Fibroblast of the aortic adventitia (primary cell): ENCODE data around the gene SYS1. TPM values are rescaled to one million over a fixed set of nuclear protein-coding genes. Genes with fewer than 3 reads are reported as not detected.
A peak's percentile ranks its signal among the peaks of the same experiment; 100 is the strongest.

Experiments used
- DNase-seq: peaks from one replicate; pipeline ENCODE4 v3.0.0-alpha.2; 2010; ENCODE audit warnings: low read depth
- H3K4me3 ChIP-seq: 2 replicates; pipeline ENCODE4 v1.5.1; 2011; ENCODE audit warnings: low read depth, mild to moderate bottlenecking, control low read depth, low read length, moderate library complexity
- total RNA-seq: library from RNA; depleted of rRNA; stranded (reverse); fragments of >200 nt; gene quantifications from 2 replicates; pipeline ENCODE4 v1.2.3, GENCODE V29; 2012; ENCODE audit warnings: low replicate concordance
- TF ChIP-seq, protein P1 (sequence below): IDR thresholded peaks from 2 replicates; pipeline ENCODE4 v1.5.1; 2011; ENCODE audit warnings: mild to moderate bottlenecking, low read length, control low read depth, inconsistent platforms; ENCODE audit not compliant: insufficient read depth

Gene SYS1
- total RNA-seq, 1 donor, result 27.9 TPM

- TF ChIP-seq, protein P1, sequence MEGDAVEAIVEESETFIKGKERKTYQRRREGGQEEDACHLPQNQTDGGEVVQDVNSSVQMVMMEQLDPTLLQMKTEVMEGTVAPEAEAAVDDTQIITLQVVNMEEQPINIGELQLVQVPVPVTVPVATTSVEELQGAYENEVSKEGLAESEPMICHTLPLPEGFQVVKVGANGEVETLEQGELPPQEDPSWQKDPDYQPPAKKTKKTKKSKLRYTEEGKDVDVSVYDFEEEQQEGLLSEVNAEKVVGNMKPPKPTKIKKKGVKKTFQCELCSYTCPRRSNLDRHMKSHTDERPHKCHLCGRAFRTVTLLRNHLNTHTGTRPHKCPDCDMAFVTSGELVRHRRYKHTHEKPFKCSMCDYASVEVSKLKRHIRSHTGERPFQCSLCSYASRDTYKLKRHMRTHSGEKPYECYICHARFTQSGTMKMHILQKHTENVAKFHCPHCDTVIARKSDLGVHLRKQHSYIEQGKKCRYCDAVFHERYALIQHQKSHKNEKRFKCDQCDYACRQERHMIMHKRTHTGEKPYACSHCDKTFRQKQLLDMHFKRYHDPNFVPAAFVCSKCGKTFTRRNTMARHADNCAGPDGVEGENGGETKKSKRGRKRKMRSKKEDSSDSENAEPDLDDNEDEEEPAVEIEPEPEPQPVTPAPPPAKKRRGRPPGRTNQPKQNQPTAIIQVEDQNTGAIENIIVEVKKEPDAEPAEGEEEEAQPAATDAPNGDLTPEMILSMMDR, result no peak
Observed at GRCh38 chr20:45339799-45340198, 23.2 kb upstream of the SYS1 start.

DNA sequence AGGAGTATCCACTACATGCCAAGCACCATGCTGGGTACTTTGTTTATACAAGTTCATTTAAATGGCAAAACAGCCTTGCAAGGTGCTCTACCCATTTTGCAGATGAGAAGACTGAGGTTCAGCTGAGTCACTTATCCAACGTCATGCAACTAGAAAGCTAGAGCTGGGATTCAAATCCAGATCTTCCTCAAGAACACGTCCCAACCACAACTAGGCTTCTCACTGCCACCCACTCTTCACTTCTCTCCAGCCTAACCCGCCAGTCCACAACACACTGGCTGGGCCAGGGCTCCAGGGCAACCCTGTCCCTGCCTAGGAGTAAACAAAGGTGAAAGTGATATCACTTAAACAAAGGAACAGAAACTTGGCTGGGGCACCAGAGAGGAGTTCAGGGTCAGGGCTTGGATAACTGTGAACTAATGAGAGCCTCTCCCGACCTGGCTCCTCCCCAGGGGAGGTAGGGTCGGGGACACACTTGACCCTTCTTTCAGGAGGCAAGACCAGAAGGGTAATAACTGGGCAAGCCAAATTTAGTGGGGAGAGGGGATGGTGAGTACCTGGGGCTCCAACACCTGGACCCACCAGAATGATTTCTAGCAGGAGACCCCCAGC is 22.6 kb upstream of the SYS1 start:
- DNase-seq, result no peak
- TF ChIP-seq, protein P1, result no peak
- H3K4me3 ChIP-seq, result no peak overlapping the region

More at GRCh38 chr20:45339799-45340198, 23.2 kb upstream of the SYS1 start:
- no peak overlapping the region for H3K4me3 ChIP-seq
- no peak for DNase-seq

DNA sequence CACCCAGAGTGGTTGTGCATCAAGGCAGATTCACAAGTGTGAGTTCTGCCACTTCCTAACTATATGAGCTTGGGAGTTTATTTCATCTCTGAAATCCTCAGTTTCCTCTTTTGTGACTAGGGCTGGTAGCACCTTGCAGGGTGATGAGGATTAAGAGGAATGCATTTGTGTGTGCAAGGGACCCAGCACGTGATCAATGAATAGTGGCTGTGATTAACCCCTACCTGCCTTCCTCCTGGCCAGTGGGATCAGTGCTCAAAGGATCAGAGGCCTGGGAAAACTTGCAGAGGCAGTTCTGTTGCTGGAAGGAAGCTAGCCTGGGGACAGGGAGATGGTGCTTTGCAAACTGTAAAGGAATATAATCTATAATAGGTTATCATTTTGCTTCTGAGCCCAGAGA is 22.0 kb upstream of the SYS1 start:
- no peak for DNase-seq
- TF ChIP-seq, protein P1, result no peak
- H3K4me3 ChIP-seq, result no peak overlapping the region

- TF ChIP-seq, protein P1, result no peak
- peak overlapping the region; percentile 43 for H3K4me3 ChIP-seq
Observed at GRCh38 chr20:45341579-45341938, 21.4 kb upstream of the SYS1 start.

DNA sequence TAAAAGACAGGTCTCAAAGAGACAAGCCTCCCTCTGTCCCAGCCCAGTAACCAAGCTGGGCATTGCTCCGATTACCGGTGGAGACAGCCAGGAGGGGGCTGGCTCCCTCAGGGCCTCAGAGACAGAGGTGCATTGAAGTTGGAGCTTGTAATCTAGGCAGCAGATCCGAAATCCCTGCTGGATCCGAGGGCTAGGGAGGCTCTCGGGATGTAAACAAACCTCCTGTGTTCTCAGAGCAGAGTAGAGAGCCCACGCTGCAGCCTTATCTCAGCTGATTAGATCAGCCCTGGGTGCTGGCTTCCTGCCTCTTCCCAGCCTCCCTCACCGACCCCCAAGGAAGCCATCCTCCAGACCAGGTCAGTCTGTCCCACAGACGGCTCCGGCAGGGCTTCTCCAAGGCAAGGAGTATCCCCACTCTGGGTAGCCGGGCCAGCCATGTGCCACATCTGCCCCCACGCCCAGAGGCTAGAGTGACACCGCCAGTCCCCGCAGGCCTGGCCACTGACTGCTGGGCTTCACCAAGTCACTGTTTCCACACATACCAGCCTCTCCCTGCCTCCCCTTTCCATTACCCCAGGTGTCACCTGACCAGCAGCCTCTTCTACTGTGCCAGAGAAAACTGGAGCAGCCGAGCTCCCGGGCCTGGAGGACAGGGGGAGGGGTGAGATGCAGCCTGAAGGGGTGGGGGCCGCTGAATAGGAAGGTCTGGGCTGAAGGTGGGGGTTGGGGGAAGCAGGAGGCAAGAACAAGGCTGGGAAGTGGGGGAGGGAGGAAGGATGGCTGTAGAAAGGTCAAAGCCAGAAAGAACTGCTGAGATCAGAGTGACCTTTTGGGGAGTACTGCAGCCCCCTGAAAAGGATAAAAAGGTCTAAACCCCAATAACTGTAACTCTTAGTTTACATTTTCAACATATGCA is 20.8 kb upstream of the SYS1 start:
- peak; percentile 67 for DNase-seq
- peak overlapping the region; percentile 43 for H3K4me3 ChIP-seq
- TF ChIP-seq, protein P1, result no peak

More at GRCh38 chr20:45341579-45341938, 21.4 kb upstream of the SYS1 start:
- no peak for DNase-seq

DNA sequence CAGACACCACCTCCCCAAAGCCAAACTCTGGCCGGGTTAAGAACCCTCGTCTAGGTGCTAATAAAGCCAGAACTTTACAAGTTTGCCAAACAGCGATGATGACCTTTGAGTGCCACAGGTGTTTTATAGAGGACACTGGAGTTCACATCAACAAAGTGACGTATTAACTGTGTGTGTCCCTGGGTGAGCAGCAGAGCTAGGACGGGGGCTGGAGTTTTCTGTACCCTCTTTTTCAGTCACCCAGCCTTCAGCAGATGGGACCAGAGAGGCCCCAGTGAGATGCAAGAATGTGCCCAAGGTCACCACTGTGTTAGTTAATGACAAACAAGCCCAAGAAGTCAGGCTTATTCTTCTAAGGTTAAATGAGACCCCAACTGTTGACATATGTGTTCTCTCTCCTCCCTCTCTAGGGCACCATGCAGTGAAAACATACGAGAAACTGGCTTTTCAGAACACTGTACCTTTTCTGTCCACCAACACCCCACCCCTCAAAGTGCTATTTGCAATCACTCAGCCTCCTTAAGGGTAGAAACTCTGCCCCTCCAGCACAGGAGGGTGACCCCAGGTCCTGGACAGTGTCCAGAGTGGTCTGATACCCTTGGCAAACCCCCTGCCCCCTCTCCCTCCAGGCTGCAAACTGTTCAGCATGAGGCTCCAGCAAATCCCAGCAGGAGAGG is 20.0 kb upstream of the SYS1 start:
- H3K4me3 ChIP-seq, result no peak overlapping the region
- no peak for DNase-seq
- TF ChIP-seq, protein P1, result no peak
